GM18867 (cell line): ENCODE data around the gene ANKRD13C.

ENCODE experiments used
- ATAC-seq: cut with Tn5 transposase; IDR thresholded peaks from one replicate; pipeline ENCODE4 v1.9.1; 2021; ENCODE audit warnings: mild to moderate bottlenecking, moderate library complexity; ENCODE audit not compliant: unreplicated experiment

The ANKRD13C gene

DNA sequence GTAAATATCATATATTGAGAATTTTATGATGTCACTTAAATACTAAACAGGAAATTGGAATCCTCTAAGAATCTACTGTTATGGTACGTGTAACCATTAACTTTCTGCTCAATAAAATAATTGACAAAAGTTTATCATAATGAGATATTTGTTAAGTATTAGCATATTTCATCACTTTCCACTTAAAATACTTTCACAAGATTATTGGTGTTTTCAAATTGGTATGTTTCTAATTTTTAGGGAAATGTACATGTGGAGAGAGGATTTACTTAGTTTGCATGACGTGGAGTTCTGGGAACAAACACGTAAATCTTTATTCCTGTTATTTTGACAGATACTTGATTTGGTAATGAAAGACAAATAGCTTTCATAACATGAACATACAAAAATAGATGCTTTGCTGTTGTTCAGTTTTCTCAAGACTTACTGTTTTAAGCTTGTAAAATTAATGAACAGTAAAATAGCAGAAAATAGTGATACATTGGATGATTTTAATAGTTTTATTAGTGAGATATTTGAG lies 131.7 kb downstream of the ANKRD13C start:
- ATAC-seq, result no peak

DNA sequence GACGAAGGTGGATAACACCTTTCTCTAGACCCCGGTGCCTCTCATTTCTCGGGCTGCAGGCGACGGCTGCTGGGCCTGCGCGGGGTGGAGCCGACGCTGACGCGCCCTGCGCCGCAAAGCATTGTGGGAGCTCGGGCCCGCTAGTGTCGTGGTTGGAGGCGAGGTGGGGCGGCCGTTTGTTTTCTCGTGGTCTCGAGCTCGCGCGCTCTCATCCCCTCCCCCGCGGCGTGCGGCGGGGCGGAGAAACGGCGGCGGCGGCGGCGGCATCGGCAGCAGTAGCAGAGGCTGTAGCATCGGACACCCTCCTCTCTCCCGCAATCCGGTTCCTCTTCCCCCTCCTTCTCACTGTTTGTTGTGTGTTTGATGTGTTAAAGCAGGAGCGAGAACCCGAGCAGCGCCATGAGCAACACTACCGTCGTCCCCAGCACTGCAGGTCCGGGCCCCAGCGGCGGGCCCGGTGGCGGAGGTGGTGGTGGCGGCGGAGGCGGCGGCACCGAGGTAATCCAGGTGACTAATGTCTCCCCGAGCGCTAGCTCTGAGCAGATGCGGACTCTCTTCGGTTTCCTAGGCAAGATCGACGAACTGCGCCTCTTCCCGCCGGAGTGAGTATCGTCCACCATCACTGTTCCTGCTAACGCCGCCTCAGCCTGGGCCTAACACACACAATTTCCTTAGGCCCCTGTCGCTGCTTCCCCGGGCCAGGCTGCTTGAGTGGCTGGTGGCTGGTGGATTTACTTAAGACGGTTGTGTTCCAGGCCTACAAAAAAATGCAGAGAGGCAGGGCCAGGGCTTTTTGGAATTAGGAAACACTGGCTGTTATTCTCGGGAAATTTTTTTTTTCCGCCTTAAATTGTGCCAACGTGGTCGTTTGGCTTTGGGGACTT lies 133.0 kb downstream of the ANKRD13C start, which contains the start of gene SRSF11:
SRSF11 (plus strand) TSS at position 143 of the 884 bp plus-strand sequence; CDS start at position 400, 257 bp downstream.
- ATAC-seq, result peak; percentile 95

DNA sequence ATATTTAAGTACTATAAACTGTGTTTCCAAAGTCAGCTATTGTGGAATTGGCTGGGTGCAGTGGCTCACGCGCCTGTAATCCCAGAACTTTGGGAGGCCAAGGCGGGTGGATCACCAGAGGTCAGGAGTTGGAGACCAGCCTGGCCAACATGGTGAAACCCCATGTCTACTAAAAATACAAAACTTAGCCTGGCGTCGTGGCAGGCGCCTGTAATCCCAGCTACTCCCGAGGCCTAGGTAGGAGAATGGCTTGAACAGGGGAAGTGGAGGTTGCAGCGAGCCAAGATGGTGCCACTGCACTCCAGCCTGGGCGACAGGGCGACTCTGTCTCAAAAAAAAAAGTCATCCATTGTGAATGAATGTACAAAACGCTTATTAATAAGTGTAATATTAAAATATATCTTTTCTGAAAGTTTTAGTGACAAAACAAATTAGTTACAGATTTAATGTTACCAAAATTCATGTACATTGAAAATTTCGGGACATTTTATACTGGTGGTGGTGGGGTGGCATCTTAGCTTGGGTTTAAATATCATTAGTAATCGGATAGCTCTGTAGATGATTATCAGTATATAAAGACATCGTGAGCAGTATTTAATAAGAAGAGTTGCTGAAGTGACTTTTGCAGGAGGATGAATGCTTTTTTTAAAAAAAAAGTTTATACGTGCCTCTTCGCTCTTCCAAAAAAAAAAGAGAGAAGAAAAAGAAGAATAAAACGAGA lies 133.8 kb downstream of the ANKRD13C start:
- ATAC-seq, result peak; percentile 7

DNA sequence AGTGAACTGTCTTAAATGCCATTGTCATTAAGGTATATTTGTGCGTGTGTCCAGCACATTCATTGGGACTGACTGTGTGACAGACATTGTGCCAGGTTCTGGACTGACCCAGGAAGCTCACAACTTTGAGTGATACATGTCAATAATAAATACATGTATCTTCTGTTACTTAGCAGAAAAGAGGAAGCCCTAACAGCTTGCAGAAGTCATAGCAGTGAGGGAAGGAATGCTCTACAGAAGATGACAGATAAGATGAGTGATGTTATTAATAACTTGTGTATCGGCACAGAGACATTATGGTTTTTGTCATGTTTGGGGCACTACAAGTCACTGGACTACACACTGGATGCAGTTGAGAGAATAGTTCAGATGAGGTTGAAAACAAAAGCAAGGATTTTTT lies 134.5 kb downstream of the ANKRD13C start:
- no peak for ATAC-seq

DNA sequence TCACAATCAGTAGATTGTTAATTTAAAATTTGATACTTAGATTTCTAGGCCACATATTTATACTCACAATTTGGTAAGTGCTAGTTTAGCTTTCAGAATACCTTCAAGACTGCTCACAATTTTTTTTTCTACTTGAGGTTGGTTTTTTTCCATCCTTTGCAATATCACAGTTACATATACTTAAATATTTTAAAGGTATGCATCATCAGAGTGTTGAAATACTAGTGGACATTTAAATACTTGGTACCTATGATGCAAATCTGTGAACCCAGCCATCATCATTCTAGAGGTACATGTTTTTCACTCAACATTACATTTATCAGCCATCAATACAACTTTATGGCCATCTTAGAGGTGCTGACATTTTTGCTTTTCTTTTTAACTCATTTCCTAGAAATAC lies 143.0 kb downstream of the ANKRD13C start:
- ATAC-seq, result no peak

DNA sequence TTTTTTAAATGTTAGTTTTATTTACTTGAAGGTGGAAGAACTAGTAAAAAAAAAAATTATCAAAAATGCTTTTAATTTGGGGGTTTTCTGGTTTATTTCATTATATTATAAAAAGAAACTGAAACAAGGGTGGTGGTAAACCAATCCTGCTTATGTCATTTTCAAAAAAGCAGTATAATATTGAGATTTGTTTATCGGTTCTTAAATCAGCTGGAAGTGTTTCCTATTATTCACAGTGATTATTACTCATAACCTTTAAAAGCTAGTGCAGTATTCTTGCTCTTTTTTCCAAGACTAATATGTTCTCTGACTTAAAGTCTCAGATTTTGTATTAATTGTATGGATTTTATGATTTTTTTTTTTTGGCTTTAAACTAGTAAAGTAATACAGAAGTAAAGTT lies 143.7 kb downstream of the ANKRD13C start:
- no peak for ATAC-seq
